CD14-positive monocyte (primary cell): ENCODE measurements around the gene ITGAL. TPM values are rescaled to one million over a fixed set of nuclear protein-coding genes. Genes with fewer than 3 reads are reported as not detected.

Source experiments
- DNase-seq, 3 donors: peaks; one replicate each; pipeline ENCODE4 v3.0.0-alpha.2; 2011 to 2022
- H2AFZ ChIP-seq: 2 replicates; pipeline ENCODE4 v1.6.0; 2012; ENCODE audit warnings: mild to moderate bottlenecking, low read depth, low read length, inconsistent platforms; ENCODE audit not compliant: insufficient read depth, poor library complexity, severe bottlenecking
- H3K27ac ChIP-seq, 2 donors: 1 replicate in 1 of 2; 2 replicates in 1 of 2; pipeline ENCODE4 v1.5.1; 2012 to 2013; ENCODE audit warnings: low read length in 2 of 2, control low read depth in 1 of 2, inconsistent platforms in 1 of 2, low read depth in 1 of 2, mild to moderate bottlenecking in 1 of 2
- H3K27me3 ChIP-seq, 2 donors: one replicate each; pipeline versions ENCODE4 v1.6.0 to v1.6.1; 2011 to 2013; ENCODE audit warnings: low read length in 2 of 2; ENCODE audit not compliant: control insufficient read depth in 2 of 2, insufficient read depth in 2 of 2
- H3K36me3 ChIP-seq, 2 donors: replicated peaks in 1 of 2; 1 replicate in 1 of 2; 2 replicates in 1 of 2; pipeline versions ENCODE4 v1.5.1 to v1.6.1; 2012 to 2013; ENCODE audit warnings: low read length in 2 of 2, control low read depth in 1 of 2, inconsistent platforms in 1 of 2, mild to moderate bottlenecking in 1 of 2; ENCODE audit not compliant: insufficient read depth in 2 of 2, control insufficient read depth in 1 of 2
- H3K4me1 ChIP-seq, 2 donors: 1 replicate in 1 of 2; 2 replicates in 1 of 2; pipeline versions ENCODE4 v1.5.1 to v1.6.1; 2012 to 2013; ENCODE audit warnings: low read length in 2 of 2, control low read depth in 1 of 2, inconsistent platforms in 1 of 2, mild to moderate bottlenecking in 1 of 2, moderate library complexity in 1 of 2; ENCODE audit not compliant: insufficient read depth in 2 of 2, control insufficient read depth in 1 of 2
- H3K4me2 ChIP-seq: replicated peaks from 2 replicates; pipeline ENCODE3; 2012; ENCODE audit warnings: low read length, moderate library complexity, mild to moderate bottlenecking; ENCODE audit not compliant: poor library complexity, severe bottlenecking; ENCODE audit errors: extremely low read depth
- H3K4me3 ChIP-seq, 3 experiments: fragments of 200-600 bp in 1 of 3; sonication (generic) in 1 of 3; replicated peaks in 1 of 3; 1 replicate in 2 of 3; 2 replicates in 1 of 3; pipeline ENCODE4 v1.5.1; 2011 to 2013; ENCODE audit warnings: low read length in 3 of 3, mild to moderate bottlenecking in 3 of 3, control low read depth in 2 of 3, low read depth in 2 of 3, inconsistent platforms in 1 of 3, moderate library complexity in 1 of 3
- H3K79me2 ChIP-seq: 2 replicates; pipeline ENCODE4 v1.6.0; 2012; ENCODE audit warnings: mild to moderate bottlenecking, control low read depth, inconsistent platforms, low read length, moderate library complexity; ENCODE audit not compliant: insufficient read depth
- H3K9ac ChIP-seq: 2 replicates; pipeline ENCODE4 v1.6.0; 2017; ENCODE audit warnings: low read length, mild to moderate bottlenecking; ENCODE audit not compliant: insufficient read depth, poor library complexity, severe bottlenecking
- H3K9me3 ChIP-seq, 2 donors: replicated peaks in 1 of 2; 1 replicate in 1 of 2; 2 replicates in 1 of 2; pipeline versions ENCODE4 v1.5.1 to v1.6.1; 2012 to 2013; ENCODE audit warnings: low read length in 2 of 2, control low read depth in 1 of 2; ENCODE audit not compliant: control insufficient read depth in 1 of 2, insufficient read depth in 1 of 2
- H4K20me1 ChIP-seq: 2 replicates; pipeline ENCODE4 v1.6.0; 2012; ENCODE audit warnings: mild to moderate bottlenecking, low read length, control low read depth, moderate library complexity; ENCODE audit not compliant: insufficient read depth
- H3K27ac Mint-ChIP-seq, 7 donors: one replicate each; pipeline ENCODE4 v1.8.0; 2020; ENCODE audit warnings: mild to moderate bottlenecking in 7 of 7, mixed read lengths in 7 of 7, moderate library complexity in 6 of 7, inconsistent platforms in 2 of 7
- H3K27me3 Mint-ChIP-seq, 3 donors: one replicate each; pipeline ENCODE4 v1.8.0; 2021 to 2022; ENCODE audit warnings: low read depth in 3 of 3, mild to moderate bottlenecking in 3 of 3, mixed read lengths in 3 of 3, moderate library complexity in 3 of 3, inconsistent platforms in 1 of 3
- H3K36me3 Mint-ChIP-seq, 2 donors: one replicate each; pipeline ENCODE4 v1.8.0; 2020; ENCODE audit warnings: mixed read lengths in 2 of 2, inconsistent platforms in 1 of 2, mild to moderate bottlenecking in 1 of 2
- H3K4me1 Mint-ChIP-seq: one replicate; pipeline ENCODE4 v1.8.0; 2020; ENCODE audit warnings: mild to moderate bottlenecking, mixed read lengths
- H3K4me3 Mint-ChIP-seq, 2 donors: one replicate each; pipeline ENCODE4 v1.8.0; 2020; ENCODE audit warnings: mild to moderate bottlenecking in 2 of 2, mixed read lengths in 2 of 2, moderate library complexity in 1 of 2
- H3K9me3 Mint-ChIP-seq, 7 donors: one replicate each; pipeline ENCODE4 v1.8.0; 2020 to 2022; ENCODE audit warnings: mixed read lengths in 7 of 7, mild to moderate bottlenecking in 6 of 7, moderate library complexity in 6 of 7, inconsistent platforms in 2 of 7
- WGBS: methylation state at CpG from one replicate; pipeline ENCODE4 v1.1.5; 2013; ENCODE audit warnings: missing lambda C conversion rate; ENCODE audit not compliant: insufficient coverage; 5-methylcytosine and 5-hydroxymethylcytosine counted together
- intact Hi-C, 2 donors: fragments of 100-400 bp; cut with micrococcal nuclease; formaldehyde crosslinking; loops; one replicate each; pipeline versions ENCODE4 v1.15.0 to v1.15.1; 2023
- polyA plus RNA-seq, 3 donors: library from polyadenylated mRNA; depleted of rRNA in 1 of 3; unstranded in 2 of 3; stranded (reverse) in 1 of 3; fragments of 300-500 nt in 2 of 3; fragments of >200 nt in 1 of 3; fragmentation: Illumina TruSeq in 2 of 3; gene quantifications; 1 replicate in 2 of 3; 2 replicates in 1 of 3; pipeline ENCODE4 v1.2.3, GENCODE V29; 2012 to 2021
- TF ChIP-seq, protein P1 (sequence below): fragments of 200-600 bp; IDR thresholded peaks from one replicate; pipeline ENCODE4 v1.8.0; 2022; ENCODE audit warnings: antibody characterized with exemption, mild to moderate bottlenecking

The ITGAL gene
- polyA plus RNA-seq, 3 donors, result 56.8 to 474 (median 109) TPM

DNA sequence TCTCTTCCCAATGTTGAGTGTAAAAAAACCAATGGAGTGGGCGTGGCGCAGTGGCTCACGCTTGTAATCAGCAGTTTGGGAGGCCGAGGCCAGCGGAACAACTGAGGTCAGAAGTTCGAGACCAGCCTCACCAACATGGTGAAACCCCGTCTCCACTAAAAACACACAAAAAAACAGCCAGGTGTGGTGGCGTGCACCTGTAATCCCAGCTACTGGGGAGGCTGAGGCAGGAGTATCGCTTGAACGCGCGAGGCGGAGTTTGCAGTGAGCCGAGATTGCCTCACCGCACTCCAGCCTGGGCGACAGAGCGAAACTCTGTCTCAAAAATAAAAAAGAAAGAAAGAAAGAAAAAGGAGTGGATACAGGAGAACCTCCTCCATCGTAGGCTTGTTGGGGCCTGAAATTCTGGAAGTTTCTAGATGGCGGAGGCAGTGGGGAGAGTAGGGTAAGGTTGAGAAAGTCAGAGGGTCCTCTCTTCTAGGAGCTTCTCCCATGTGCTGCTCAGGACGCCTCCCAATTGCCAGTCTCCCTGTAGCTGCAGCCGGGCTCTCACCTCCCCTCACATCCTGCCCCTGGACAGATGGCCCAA, 86.3 kb downstream of the ITGAL start:
- Histone ChIP-seq H3K27me3 (no peaks in the 10 kb centered on the region), H3K36me3 (peaks cover 12 to 16% of the 10 kb centered on the region in 2 donors), H3K9ac (peak overlapping the region; percentile 91), H3K27ac (peak overlapping the region; percentile 76 to 80), H4K20me1 (no peaks in the 10 kb centered on the region), H2AFZ (peak overlapping the region; percentile 99), H3K79me2 (peaks cover 26% of the 10 kb centered on the region), H3K4me3 (peak overlapping the region in 2 of 3 experiments; percentile 80 to 93), H3K9me3 (no peaks in the 10 kb centered on the region), H3K4me2 (peak overlapping the region; percentile 95), H3K4me1 (peaks cover 43 to 54% of the 10 kb centered on the region in 2 donors)
- TF ChIP-seq, protein P1, sequence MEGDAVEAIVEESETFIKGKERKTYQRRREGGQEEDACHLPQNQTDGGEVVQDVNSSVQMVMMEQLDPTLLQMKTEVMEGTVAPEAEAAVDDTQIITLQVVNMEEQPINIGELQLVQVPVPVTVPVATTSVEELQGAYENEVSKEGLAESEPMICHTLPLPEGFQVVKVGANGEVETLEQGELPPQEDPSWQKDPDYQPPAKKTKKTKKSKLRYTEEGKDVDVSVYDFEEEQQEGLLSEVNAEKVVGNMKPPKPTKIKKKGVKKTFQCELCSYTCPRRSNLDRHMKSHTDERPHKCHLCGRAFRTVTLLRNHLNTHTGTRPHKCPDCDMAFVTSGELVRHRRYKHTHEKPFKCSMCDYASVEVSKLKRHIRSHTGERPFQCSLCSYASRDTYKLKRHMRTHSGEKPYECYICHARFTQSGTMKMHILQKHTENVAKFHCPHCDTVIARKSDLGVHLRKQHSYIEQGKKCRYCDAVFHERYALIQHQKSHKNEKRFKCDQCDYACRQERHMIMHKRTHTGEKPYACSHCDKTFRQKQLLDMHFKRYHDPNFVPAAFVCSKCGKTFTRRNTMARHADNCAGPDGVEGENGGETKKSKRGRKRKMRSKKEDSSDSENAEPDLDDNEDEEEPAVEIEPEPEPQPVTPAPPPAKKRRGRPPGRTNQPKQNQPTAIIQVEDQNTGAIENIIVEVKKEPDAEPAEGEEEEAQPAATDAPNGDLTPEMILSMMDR, result no peak
- H3K9me3 Mint-ChIP-seq, result no peaks in the 10 kb centered on the region
- H3K27me3 Mint-ChIP-seq, result peaks cover 0 to 5% (median 0%) of the 10 kb centered on the region in 3 donors
- peaks cover 49% of the 10 kb centered on the region for H3K4me1 Mint-ChIP-seq
- DNase-seq, result no peak
- H3K36me3 Mint-ChIP-seq, result peaks cover 13 to 23% of the 10 kb centered on the region in 2 donors
- peak overlapping the region; percentile 83 to 88 for H3K4me3 Mint-ChIP-seq
- peak overlapping the region; percentile 92 to 98 (median 95) for H3K27ac Mint-ChIP-seq
- 95% methylated on average over 15 of the region's 21 CpGs for WGBS
- intact Hi-C loops, result loop anchor here (2.0 to 10.0 kb wide), 4 partner anchors 14 to 56 kb away; partner anchors contain the start of genes ZNF689 (in 1 of the 2), ZNF747 (in 1 of the 2) and ZNF768 (in 1 of the 2)

DNA sequence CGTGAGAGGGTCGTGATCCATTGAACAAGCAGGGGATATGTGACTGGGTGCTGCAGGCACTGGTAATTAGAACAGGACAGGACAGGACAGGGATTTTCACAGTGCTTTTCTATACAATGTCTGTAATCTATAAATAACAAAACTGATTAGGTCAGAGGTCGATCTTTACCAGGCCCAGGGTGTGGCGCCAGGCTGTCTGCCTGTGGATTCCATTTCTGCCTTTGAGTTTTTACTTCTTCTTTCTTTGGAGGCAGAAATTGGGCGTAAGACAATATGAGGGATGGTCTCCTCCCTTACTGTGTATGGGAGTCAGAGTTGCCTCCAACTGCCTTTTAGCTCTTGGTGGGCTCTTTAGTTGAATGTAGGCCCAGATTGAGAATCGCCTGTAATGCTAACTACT, 87.1 kb downstream of the ITGAL start:
- no peaks in the 10 kb centered on the region for H3K9me3 ChIP-seq
- TF ChIP-seq, protein P1, result no peak
- intact Hi-C loops, result loop anchor here (2.0 to 10.0 kb wide), 4 partner anchors 13 to 55 kb away; partner anchors contain the start of genes ZNF689 (in 1 of the 2), ZNF747 (in 1 of the 2) and ZNF768 (in 1 of the 2)
- H3K4me3 Mint-ChIP-seq, result no peak overlapping the region
- DNase-seq, result peak in 2 of 3 donors; percentile 43 to 53
- no peaks in the 10 kb centered on the region for H3K9me3 Mint-ChIP-seq
- no peaks in the 10 kb centered on the region for H3K27me3 ChIP-seq
- peaks cover 0 to 5% (median 0%) of the 10 kb centered on the region in 3 donors for H3K27me3 Mint-ChIP-seq
- H3K36me3 Mint-ChIP-seq, result peaks cover 9 to 15% of the 10 kb centered on the region in 2 donors
- no peaks in the 10 kb centered on the region for H4K20me1 ChIP-seq
- peaks cover 43 to 50% of the 10 kb centered on the region in 2 donors for H3K4me1 ChIP-seq
- H3K4me2 ChIP-seq, result peak overlapping the region; percentile 8
- H3K79me2 ChIP-seq, result peaks cover 26% of the 10 kb centered on the region
- no peak overlapping the region for H3K9ac ChIP-seq
- H3K4me1 Mint-ChIP-seq, result peaks cover 48% of the 10 kb centered on the region
- peak overlapping the region; percentile 76 to 80 for H3K27ac ChIP-seq
- H2AFZ ChIP-seq, result peak overlapping the region; percentile 46
- H3K27ac Mint-ChIP-seq, result peak overlapping the region; percentile 92 to 98 (median 95)
- H3K4me3 ChIP-seq, result peak overlapping the region in 1 of 3 experiments; percentile 93
- 0% methylated on average over 2 of the region's 6 CpGs for whole genome bisulfite sequencing
- peaks cover 9 to 16% of the 10 kb centered on the region in 2 donors for H3K36me3 ChIP-seq
